Urothelium cell line (cell line): ENCODE measurements around the gene BSND.
"Not testable (repeated sequence)": the region's sequence is repeated elsewhere in the genome, so short reads cannot be mapped to it uniquely, and the experiment has no call there.

Source experiments
- DNase-seq: peaks from one replicate; pipeline ENCODE4 v3.0.0; 2011; ENCODE audit warnings: low spot score, mixed read lengths
- FAIRE-seq: peaks from 2 replicates; lab custom pipeline; 2011; peaks lifted over from hg19 to GRCh38; lab: Jason Lieb, UNC

The BSND gene

GRCh38 chr1:55015123-55015522, 16.4 kb downstream of the BSND start:
- FAIRE-seq (no peak), DNase-seq (no peak)

- no peak for FAIRE-seq
- no peak for DNase-seq
Measured at GRCh38 chr1:55015731-55016620, 17.2 kb downstream of the BSND start.

GRCh38 chr1:55018395-55018794, 19.7 kb downstream of the BSND start:
- FAIRE-seq (no peak), DNase-seq (no peak)

DNA sequence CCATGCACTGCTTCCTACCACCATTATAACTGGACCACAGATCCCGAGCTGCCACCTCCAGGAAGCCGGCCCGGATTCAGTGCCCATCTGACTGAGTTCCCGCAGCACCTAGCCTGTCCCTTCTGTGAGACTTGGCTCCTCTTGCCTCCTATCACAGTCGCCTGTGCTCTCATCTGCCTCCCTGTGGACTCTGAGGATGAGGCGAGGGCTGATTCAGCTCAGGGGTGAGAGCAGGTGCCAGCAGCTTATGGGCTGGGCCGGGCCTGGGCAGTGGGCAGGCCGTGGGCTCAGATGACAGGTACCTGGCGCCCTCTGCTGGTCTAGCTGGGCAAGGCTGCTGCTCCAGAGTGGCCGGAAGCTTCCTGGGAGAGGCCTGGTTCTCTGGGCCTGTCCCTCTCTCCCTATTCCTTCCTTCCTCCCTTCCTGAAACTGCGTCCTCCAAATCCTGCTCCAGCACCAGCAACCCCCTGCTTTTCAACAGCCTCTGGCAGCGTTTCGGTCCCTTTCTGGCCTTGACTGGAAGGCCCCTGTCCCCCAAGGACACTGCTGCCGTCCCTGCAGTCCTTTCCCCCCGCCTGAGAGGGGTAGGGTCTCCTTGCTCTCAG, 23.3 kb downstream of the BSND start:
- peak; percentile 96 for DNase-seq

GRCh38 chr1:55024163-55024562, 25.4 kb downstream of the BSND start:
- not testable (repeated sequence) for FAIRE-seq, DNase-seq

More for the DNA sequence above, 23.3 kb downstream of the BSND start:
- peak; percentile 97 for FAIRE-seq

DNA sequence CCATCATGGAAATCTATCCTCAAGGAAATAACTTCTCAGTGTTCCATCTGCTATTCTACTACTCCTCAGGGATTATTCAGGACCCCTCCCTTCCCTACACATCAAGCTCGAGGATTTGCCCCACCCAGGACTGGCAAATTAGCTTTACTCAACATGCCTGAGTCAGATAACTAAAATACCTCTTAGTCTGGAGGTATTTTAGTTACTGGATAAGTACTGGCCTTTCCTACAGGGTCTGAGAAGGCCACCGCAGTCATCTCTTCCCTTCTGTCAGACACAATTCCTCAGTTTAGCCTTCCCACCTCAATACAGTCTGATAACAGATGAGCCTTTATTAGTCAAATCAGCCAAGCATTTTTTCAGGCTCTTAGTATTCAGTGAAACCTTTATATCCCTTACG, 27.9 kb downstream of the BSND start:
- not testable (repeated sequence) for FAIRE-seq, DNase-seq

GRCh38 chr1:55031098-55031497, 32.4 kb downstream of the BSND start:
- not testable (repeated sequence) for DNase-seq, FAIRE-seq

DNA sequence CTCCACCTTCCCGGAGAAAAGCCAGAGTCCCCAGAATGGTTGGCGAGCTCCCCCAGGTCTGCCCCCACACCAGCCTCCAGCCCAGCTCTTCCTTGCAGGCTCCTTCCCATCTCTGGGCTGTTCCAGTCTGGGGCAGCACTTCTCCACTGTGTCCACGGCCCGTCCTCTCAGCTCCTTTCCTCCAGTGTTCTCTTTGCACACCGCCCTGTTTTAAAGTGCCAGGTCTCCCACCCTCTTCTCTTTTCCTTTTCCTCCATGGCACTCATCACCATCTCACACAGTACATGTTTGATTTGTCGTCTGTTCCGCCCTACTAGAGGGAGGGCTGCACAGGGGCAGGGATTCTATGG, 34.5 kb downstream of the BSND start:
- DNase-seq (no peak), FAIRE-seq (no peak)

DNA sequence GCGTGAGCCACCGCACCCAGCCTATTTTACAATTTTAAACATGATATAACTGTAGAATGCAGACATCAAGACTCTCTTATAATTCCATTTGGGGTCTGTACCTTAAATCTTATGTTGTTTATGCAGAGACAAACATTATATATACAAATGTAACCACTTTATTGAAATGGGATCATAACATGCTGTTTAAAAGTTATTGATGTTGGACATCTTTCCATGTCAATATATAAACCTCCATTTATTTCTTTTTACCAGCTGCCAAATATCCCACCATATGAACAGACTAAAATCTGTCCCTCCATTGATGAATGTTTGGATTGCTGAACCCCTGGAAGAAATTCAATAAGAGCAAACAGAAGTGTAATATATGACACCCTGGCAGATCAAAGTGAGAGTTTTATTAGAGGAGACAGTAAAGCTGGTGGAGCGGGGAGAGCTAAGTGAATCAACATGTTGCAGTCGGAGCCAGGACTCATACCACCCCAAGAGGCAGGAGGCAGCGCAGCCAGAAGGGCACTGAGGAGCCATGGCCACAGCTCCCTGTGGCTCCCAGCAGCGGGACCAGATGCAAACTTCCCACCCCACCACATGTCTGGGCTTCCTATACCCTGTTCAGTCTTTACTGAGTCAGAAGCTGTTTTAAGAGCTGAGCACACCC, 35.9 kb downstream of the BSND start:
- FAIRE-seq (no peak), DNase-seq (no peak)

GRCh38 chr1:55035904-55036303, 37.2 kb downstream of the BSND start:
- DNase-seq (peak; percentile 22), FAIRE-seq (no peak)

DNA sequence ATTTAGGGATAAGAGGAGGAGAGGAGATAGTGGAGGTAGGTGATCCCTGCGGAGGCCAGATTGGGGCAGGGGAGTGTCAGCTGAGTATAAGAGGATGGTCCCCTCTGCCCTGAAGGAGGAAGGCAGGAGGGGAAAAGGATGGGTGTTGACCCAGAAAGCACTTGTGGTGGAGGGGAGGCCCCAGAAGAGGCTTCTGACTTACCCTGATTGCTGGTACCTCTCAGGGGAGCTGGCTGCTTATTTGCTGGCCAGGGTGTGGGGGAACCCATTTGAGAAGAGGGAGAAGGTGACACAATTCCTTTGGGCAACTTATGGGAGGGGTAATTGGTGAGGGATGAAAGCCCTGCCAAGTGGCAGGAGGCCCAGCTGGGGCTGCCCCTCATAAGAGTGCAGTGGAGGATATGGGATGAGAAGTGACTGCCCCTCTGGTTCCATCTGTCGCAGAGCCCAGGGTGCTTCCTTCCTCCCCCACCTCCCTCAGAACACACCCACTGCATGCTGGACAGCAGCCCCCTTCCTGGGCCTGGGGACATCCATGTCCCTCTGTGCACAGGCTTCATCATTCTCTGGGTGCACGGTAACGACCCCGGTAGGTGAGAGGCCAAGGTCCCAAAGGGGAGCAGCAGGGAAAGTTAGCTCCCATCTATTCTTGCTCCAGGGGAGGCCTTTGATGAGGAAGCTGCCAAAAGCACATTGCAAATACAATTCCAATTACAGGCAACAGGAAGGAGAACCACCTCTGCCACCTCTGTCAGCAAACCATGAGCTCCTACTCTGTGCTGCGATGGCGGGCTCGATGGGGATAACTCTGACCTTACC, 39.2 kb downstream of the BSND start:
- DNase-seq, result no peak
- FAIRE-seq, result no peak

DNA sequence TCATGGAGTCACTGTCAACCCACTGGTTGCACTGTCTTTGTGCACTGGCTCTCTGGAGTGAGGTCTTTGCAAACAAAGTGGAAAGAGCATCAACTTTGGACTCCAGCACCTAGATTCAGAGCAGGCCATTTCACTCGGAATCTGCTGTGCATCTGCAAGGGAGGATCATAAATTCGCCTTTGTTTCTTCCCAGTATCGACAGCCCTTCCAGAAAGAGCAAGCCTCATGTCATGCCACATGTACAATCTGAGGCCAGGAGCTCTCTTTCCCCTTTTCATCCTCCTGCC, 39.8 kb downstream of the BSND start:
- no peak for FAIRE-seq

GRCh38 chr1:55038974-55039341, 40.2 kb downstream of the BSND start:
- FAIRE-seq (no peak), DNase-seq (no peak)

More for the DNA sequence above, 39.8 kb downstream of the BSND start:
- DNase-seq, result no peak

DNA sequence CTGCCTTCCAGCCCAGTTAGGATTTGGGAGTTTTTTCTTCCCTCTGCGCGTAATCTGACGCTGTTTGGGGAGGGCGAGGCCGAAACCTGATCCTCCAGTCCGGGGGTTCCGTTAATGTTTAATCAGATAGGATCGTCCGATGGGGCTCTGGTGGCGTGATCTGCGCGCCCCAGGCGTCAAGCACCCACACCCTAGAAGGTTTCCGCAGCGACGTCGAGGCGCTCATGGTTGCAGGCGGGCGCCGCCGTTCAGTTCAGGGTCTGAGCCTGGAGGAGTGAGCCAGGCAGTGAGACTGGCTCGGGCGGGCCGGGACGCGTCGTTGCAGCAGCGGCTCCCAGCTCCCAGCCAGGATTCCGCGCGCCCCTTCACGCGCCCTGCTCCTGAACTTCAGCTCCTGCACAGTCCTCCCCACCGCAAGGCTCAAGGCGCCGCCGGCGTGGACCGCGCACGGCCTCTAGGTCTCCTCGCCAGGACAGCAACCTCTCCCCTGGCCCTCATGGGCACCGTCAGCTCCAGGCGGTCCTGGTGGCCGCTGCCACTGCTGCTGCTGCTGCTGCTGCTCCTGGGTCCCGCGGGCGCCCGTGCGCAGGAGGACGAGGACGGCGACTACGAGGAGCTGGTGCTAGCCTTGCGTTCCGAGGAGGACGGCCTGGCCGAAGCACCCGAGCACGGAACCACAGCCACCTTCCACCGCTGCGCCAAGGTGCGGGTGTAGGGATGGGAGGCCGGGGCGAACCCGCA, 40.8 kb downstream of the BSND start, which contains the start of gene PCSK9:
TSS of gene PCSK9 (plus strand) at position 207 of the 741 bp plus-strand sequence. CDS start at position 497, 290 bp downstream.
- DNase-seq (no peak), FAIRE-seq (no peak)

GRCh38 chr1:55040083-55040932, 41.6 kb downstream of the BSND start:
- FAIRE-seq, result no peak
- DNase-seq, result no peak

DNA sequence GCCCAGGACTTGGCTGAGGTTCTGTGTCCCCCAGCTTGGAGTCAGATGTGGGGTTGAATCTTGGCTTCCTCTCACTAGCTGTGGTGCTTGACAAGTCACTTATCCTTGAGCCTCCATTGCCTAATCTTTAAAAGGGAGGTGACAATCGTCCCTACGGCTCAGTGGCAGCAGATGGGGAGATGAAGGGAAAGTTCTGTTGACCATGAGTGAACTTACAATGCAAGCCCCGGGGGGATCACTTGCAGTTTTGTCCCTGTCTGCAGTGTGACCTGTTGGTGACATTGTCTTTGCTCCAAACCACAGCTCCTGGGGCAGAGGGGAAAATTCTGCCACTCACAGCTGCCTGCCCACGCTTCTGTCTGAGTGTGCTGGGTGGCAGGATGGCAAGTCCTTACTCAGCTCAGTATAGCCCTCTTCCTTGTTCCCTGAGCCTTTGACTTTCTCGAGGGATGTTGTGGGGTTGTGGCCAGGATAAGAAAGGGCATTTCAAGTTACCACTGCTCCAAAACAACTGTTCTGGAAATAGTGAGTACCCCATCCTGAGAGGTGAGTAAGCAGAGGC, 42.3 kb downstream of the BSND start:
- DNase-seq (no peak), FAIRE-seq (no peak)

DNA sequence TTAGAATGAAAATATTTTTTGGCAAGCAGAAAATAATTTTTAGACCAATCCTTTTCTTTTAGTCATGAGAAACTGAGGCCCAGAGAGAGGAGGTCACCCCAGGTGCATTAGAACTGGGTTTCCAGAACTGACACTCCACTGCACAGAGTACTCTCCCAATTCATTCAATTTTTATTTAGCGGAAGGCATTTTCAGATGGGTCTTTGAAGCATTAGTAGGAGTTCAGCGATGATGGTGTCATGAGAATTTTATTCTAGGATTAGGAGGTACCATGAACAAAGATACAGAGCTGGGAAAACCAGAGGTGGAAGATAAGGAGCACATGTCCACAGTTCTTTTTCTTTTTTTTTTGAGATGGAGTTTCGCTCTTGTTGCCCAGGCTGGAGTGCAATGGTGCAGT, 42.9 kb downstream of the BSND start:
- FAIRE-seq, result no peak
- no peak for DNase-seq

DNA sequence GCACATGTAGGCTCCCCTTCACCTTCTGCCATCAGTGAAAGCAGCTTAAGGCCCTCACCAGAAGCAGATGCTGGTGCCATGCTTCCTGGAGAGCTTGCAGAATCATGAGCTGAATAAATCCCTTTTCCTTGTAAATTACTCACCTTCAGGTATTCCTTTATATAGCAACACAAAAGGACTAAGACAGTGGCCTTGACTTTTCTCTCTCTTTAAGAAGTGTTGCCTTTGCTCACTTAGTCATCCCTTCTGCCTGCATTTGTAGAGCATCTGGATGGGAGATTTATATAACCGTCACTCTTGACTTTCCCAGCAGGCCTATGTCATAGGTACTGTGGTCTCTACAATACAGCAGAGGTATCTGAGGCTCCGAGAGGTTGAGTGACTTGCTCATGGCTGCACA, 44.3 kb downstream of the BSND start:
- DNase-seq (no peak), FAIRE-seq (no peak)

- DNase-seq, result no peak
- FAIRE-seq, result no peak
Measured at GRCh38 chr1:55043726-55044125, 45.0 kb downstream of the BSND start.
